OCI-LY3 (cell line): ENCODE measurements around the gene AAMP.

Experiments
- EZH2phosphoT487 ChIP-seq: fragments of 200-600 bp; shearing (Covaris generic); IDR thresholded peaks from 2 replicates; pipeline ENCODE4 v1.6.1; 2018; ENCODE audit warnings: antibody characterized with exemption, mixed run types, low read depth
- TF ChIP-seq, protein P1 (sequence below): fragments of 200-600, 300-600 bp; sonication (generic); IDR thresholded peaks from 2 replicates; pipeline ENCODE4 v1.5.1; 2014; ENCODE audit warnings: antibody characterized with exemption, low read length, low read depth

DNA sequence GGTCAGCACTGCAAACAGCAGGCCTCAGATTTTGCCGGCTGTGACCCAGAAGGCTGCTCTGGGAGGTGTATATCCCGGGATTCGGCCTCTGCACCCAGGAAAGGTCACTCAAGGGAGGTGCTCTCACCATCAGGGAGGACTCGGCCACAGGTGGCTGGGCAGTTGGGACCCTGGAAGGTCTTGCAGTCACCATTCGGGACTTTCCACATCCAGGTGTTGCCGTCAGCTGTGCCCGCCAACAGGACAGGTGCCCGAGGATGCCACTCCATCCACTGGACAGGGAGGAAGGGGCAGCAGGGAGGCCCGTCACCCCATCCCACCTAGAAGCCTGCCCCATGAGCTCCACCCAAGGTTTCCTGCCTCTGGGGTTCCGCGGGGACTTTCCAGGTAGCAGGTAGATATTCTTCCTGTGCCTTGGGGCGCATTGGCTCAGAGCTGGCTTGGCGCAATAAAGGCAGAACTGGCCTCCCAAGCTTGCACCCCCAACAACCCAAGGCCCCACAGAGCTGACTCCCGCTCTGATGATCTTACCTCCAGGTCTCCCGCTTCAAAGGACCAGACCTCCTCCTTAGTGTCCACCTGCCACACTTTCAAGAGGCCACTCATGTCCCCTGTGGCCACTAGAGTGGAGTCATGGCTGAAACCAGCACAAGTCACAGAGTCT lies 3.5 kb downstream of the AAMP start:
- TF ChIP-seq, protein P1, sequence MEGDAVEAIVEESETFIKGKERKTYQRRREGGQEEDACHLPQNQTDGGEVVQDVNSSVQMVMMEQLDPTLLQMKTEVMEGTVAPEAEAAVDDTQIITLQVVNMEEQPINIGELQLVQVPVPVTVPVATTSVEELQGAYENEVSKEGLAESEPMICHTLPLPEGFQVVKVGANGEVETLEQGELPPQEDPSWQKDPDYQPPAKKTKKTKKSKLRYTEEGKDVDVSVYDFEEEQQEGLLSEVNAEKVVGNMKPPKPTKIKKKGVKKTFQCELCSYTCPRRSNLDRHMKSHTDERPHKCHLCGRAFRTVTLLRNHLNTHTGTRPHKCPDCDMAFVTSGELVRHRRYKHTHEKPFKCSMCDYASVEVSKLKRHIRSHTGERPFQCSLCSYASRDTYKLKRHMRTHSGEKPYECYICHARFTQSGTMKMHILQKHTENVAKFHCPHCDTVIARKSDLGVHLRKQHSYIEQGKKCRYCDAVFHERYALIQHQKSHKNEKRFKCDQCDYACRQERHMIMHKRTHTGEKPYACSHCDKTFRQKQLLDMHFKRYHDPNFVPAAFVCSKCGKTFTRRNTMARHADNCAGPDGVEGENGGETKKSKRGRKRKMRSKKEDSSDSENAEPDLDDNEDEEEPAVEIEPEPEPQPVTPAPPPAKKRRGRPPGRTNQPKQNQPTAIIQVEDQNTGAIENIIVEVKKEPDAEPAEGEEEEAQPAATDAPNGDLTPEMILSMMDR = no peak
- TF ChIP-seq EZH2phosphoT487 = no peak
